ENCODE measurements around the gene STAC. TPM values are rescaled to one million over a fixed set of nuclear protein-coding genes. Genes with fewer than 3 reads are reported as not detected.
"Not testable (repeated sequence)": the region's sequence is repeated elsewhere in the genome, so short reads cannot be mapped to it uniquely, and the experiment has no call there.

The STAC gene
- total RNA-seq, 2 donors from 2014 or later: 0.24 to 0.78 TPM

DNA sequence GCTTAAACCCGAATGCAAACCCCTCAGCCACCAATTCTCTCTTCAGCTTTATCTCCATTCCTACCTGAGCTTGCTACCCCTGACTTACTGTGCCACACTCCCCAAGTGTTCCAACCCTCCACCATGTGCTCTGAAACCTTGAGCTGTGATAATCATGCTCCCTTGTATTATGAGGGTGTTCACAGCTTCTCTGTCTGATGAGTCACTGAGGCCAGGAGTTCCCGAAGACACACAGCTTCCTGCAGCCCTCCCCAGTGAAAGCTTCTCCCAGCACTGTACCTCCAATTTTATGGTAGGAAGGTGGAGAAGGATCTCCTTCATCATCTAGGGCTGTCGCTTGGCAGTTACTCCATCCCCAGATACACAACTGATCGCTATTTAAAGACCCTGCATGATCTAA, 24.9 kb downstream of the STAC start:
- DNase-seq: no peak

DNA sequence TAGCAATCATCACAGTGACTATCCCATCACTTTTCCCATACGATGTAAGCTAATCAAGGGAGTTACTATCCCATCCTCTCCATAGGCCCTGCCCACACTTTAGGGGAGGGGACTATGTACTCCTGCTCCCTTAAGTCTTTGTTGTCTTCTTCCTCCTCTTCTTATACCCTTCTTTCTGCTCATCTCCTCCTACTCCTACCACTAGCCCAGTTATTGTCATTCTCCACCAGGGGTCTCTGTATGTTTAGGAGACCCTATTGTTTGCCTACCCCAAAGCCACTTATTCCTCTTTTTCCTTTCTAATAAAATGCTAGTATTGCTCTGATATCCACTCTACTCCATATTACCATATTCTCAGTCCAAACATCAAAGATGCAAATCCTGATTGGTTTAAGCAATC, 27.8 kb downstream of the STAC start:
- ATAC-seq: no peak
- intact Hi-C loops (cut with DNase I, micrococcal nuclease): no loop called here
- DNase-seq: no peak

More for the DNA sequence above, 24.9 kb downstream of the STAC start:
- intact Hi-C loops (cut with DNase I, micrococcal nuclease): no loop called here
- ATAC-seq: no peak

DNA sequence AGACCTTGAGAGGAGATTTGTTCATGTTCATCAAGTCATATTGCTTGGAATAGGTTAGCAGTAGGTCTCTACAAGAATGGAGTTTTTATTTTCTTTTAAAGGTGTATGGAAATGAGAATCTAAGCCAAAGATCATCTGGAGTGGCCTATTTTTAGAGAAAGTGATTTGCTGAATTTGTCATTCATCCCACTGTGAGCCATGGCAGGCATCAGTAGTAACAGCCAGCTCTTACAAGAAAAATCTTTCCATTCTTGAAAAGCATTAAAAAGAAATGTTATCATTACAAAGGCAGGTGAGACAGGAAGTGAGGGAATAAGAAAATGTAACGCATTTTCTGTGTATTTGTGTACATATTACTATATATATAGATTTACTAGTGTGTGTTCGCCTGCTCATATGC, 29.6 kb downstream of the STAC start:
- ATAC-seq (no peak), DNase-seq (no peak)
- intact Hi-C loops (cut with DNase I, micrococcal nuclease): no loop called here

DNA sequence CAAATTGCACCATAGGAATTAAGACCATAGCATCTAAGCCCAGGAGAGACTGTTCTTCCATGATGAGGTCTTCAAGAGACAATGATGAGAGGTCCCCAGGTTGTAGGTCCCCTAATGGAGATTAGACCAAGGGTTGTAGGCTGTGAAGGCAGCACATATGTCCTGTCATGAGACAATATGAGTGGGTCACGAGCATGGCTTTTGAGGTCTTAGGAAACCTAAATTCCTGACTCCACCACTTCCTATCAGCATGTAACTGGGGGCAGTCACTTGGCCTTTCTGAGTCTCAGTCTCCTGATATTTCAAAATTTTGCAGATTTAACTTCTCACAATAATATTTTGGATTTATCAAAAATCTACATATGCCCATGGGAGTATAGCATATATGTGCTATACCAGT, 31.3 kb downstream of the STAC start:
- DNase-seq (no peak), ATAC-seq (no peak)
- intact Hi-C loops (cut with DNase I, micrococcal nuclease): no loop called here

DNA sequence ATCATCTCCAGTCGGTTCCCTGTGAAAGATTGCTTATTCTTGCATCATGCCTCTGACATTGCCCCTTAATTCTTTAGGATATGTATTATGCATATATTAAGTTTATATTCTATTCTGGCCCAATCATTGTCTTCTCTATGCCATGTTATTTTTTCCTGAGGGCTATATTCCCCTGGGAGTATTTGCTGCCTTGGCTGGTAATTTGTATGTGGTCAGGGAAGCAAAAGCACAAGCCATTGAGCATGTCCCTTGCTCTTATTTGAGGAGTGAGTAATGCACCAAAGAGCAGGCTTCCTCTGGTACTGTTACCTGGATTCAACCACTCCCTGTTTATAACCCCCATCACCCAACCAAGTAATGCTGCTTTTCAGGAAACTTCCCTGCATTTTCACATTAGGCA, 36.3 kb downstream of the STAC start:
- intact Hi-C loops (cut with DNase I, micrococcal nuclease): no loop called here
- no peak for ATAC-seq

DNA sequence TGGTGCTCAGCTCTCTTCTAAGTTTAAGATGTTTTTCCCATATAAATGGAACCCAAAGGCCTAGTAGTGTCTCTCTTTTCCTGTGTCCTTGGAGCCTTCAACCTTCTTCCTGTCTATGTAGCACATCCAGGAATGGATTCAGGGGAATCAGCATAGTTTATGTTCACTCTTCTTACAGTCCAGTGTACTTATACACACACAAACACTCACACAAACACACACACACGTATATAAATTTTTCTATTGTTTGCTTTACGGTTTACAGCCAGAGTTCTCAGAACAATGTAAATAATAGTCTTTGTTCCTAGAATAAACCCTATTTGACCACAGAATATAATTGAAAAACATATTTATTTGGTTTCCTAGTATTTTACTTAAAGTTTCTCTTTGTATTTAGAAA, 36.9 kb downstream of the STAC start:
- ATAC-seq: no peak
- DNase-seq: no peak
- intact Hi-C loops (cut with DNase I, micrococcal nuclease): no loop called here

More for the DNA sequence above, 36.3 kb downstream of the STAC start:
- DNase-seq: no peak

DNA sequence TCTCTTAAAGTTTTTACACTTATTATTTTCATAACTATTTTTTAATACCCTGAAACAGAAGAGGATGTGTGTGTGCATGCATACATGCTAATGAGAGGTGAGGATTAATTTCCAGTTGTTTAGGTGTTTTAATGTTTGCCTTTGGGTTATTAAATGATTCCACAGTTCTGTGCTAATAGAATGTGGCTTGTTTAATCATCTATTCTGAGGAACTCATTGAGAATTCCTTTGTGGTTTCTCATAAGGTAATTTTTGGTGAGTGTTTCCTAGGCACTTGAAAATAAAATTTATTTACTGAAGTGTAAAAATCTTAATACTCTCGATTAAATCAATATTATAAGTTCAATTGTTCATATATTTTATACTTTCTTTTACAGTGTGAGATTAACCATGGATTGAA, 38.0 kb downstream of the STAC start:
- intact Hi-C loops (cut with DNase I, micrococcal nuclease): no loop called here
- no peak for ATAC-seq
- DNase-seq: no peak

DNA sequence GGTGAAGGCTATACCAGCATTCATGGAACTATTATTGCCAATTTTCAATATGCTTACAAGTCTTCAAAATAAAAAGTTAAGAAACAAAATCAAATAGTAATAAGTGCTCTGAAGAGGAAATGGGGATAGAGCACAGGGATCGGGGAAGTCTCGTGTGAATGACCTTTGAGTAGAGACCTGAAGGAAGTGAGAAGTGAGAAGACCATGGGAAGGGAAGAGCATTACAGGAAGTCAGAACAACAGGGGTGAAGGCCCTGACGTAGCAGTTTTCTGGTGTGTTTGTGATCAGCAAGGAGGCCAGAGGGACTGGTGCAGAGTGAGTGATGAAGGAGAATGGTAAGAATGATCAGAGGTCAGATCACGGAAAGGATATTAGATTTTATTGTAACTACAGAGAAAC, 48.1 kb downstream of the STAC start:
- no peak for ATAC-seq
- DNase-seq: no peak
- intact Hi-C loops (cut with DNase I, micrococcal nuclease): no loop called here

DNA sequence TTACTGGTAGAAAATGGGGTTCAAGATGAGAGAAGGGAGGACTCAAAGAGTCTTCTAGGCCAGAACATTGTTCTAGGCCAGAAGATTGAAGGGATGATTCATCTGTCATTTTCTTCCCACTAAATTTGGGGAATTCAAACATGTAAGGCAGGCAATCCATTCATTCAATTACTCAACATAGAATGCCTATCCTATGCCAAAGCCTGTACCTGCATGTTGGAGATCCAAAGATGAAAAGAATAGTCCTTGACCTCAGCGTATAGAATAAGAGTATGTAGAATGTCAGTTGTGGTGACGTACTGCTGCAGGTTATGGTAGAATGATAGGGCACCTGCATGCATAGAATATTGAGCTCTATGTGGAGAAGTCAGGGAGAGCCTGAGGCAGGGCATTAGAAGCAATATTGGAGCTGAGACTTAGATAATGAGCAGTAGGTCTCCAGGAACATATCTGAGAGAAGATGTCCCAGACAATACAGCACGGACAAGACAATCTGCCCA, 49.7 kb downstream of the STAC start:
- intact Hi-C loops (cut with DNase I, micrococcal nuclease): no loop called here
- DNase-seq (no peak), ATAC-seq (no peak)

DNA sequence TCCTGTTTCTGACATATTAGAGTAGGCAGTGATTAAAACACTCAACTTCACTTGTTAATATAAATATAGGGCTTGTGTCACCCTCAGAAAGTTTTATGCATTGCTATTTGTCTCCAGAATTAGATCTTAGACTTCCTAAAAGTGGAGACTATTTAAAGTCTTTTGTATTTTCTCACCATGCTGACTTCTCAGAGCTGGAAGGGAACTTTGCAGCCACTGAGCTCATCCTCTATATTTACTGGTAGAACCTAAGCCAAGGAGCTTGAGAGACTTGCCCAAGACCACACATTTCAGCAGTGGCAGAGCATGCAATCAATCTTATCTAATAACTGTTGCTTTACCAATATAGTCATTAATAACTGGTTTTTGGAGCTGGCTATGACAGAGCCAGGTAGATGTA, 53.2 kb downstream of the STAC start:
- DNase-seq (no peak), ATAC-seq (no peak)
- intact Hi-C loops (cut with DNase I, micrococcal nuclease): no loop called here

DNA sequence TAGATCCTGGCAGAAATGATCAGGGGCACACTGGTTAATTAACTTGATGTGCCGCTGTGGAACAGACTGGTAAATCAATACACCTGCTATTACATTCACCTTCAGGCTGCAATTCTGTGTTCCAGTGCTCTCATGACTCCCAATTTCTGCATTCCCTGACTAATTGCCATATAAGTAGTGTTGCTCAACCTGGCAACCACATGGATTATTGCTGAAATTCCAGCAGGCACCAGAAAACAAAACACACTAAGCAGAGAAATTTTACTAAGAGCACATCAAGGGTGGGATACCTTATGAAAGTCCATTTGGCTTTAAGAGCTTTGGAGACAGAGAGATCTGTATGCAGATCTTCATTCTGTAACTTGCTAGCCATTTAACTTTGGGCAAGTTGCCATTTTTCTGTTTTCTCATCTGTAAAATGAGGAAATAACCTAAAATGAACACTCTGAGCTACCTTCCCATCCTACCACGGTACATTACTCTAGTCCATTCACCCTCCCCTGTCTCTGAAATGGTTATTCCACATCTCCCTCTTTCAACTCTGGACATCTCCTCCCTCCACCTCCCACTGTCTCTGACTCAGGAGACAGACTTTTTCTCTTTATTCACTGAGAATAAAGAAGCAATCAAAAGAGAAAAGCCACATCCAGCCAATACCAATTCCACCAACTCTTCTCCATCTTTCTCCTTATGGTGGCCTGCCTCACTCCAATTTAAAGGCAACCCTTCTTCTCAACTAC, 54.6 kb downstream of the STAC start:
- intact Hi-C loops (cut with DNase I, micrococcal nuclease): no loop called here
- ATAC-seq: no peak
- DNase-seq: no peak

DNA sequence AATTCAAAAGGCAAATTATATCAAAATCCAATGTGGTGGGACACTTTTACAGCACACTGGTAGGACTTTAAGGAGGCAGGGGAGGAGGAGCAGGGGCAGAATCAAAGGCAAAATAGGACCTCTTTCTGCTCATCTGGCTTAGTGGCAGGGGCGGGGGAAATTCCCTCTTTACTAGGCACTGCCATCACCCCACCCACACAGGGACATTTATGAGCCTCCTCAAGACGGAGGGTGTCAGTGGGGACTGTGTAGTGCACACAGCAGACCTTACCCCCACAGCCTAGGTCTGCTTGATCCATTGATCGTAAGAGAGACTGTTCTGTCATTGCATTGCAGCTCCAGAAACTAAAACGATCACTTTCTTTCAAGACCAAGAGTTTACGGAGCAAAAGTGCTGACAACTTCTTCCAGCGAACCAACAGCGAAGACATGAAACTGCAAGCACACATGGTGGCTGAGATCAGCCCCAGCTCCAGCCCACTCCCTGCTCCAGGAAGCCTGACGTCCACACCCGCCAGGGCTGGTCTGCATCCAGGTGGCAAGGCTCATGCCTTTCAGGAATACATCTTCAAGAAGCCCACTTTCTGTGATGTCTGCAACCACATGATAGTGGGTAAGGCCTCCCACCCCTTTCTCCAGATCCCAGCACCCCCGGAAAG, 62.9 kb downstream of the STAC start:
- DNase-seq (no peak), ATAC-seq (no peak)
- intact Hi-C loops (cut with DNase I, micrococcal nuclease): no loop called here

DNA sequence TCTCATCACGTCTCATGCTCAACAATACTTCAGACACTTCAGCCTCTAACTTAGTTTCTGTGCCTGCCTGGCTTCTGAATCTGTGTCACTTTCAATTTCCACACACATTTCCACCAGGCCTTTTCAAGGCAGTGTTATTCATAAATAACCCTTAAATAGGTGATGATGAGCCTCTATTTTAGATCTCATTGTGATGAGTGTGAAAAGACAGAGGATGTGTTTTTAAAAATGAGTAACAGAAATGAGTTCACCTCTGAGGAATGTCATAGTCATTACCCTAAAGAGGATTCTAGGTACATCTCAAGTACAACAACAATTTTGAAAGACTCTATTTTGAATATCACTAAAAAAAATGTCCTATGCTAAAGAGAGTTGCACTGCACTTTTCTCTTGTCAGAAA, 64.6 kb downstream of the STAC start:
- DNase-seq (no peak), ATAC-seq (no peak)
- intact Hi-C loops (cut with DNase I, micrococcal nuclease): no loop called here

DNA sequence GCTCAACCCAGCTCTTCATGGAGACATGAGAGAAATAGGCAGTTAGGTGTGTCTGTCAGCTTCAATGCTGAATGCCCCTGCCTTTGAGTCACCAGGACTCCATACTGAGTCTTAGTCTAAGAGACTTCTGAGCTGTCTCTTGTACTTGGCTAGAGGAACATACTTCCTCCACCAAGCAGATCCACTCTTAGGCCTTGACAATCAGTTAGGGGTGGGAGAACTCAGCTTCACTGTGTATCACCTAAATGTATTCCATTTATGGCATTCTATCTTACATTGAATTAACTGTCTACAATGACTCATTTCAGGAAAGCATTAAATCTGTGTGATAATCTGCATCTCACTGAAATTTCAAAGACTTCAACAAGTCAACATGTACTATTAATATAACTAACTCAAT, 66.0 kb downstream of the STAC start:
- no peak for DNase-seq
- no peak for ATAC-seq
- intact Hi-C loops (cut with DNase I, micrococcal nuclease): no loop called here

DNA sequence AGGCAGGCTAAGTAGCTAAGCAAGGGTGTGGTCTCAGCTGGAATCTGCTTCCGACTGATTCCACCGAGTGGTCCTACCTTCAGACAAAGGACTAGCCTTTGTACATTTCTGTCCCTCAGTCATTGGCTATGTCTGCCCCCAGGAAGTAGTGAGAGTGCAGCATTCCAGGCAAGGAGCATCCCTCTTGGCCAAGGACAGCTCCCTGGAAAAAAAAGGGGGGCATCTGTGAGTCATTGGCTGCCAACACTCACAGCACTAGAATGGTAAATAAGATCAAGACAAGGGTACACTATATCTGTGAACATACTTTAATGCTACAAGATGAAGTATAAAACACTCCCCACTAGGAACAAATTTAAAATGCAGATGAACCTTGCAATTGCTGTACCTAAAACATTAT, 66.8 kb downstream of the STAC start:
- DNase-seq (no peak), ATAC-seq (no peak)
- intact Hi-C loops (cut with DNase I, micrococcal nuclease): no loop called here

DNA sequence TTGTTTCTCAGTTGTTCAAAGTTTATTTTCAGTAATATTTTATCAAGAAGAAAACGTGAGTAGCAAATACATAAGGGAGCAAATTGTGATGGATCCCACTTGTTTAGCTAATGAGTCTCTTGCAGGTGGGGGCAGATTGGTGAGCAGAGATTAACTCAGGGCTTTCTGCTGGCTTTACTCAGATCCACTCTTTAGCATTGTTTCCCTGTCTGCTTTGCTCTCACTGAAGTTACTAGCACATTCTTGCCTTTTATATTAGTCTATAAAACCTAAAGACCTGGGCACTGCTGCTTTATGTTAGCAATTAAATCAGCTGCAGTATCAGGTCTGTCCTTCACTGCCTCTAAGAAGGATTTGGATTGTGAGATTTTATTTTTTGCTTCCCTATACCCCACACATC, 71.5 kb downstream of the STAC start:
- intact Hi-C loops (cut with DNase I, micrococcal nuclease): no loop called here
- ATAC-seq: no peak
- no peak for DNase-seq

DNA sequence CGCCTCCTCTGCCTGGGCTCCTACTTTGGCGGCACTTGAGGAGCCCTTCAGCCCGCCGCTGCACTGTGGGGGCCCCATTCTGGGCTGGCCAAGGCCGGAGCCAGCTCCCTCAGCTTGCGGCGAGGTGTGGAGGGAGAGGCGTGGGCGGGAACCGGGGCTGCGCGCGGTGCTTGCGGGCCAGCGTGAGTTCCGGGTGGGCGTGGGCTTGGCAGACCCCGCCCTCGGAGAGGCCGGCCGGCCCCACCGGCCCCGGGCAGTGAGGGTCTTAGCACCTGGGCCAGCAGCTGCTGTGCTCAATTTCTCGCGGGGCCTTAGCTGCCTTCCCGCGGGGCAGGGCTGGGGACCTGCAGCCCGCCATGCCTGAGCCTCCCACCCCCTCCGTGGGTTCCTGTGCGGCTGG, 72.9 kb downstream of the STAC start:
- ATAC-seq; DNase-seq; intact Hi-C loops (cut with DNase I, micrococcal nuclease): not testable (repeated sequence)

DNA sequence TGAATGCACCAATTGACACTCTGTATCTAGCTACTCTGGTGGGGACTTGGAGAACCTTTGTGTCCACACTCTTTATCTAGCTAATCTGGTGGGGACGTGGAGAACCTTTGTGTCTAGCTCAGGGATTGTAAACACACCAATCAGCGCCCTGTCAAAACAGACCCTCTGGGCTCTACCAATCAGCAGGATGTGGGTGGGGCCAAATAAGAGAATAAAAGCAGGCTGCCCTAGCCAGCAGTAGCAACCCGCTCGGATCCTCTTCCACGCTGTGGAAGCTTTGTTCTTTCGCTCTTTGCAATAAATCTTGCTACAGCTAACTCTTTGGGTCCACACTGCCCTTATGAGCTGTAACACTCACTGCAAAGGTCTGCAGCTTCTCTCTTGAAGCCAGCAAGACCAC, 73.6 kb downstream of the STAC start:
- intact Hi-C loops (cut with DNase I, micrococcal nuclease); DNase-seq; ATAC-seq: not testable (repeated sequence)

DNA sequence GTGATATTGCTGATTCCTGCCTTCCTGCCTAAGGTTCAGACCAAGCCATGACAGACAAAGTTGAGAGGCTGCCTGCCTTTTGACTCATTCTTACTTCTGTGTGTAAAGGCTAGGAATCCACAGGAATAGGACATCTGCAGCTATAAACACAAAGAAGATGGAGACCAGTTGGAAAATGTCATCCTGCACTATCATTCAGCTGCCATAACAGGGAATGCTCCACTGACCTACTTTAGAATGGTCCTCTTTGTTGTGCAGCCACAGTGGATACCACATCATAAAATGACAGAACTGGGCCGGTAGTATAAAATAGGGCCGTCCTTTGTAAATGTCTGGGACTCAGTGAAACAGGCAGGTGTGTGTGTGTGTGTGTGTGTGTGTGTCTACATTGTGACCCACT, 75.1 kb downstream of the STAC start:
- intact Hi-C loops (cut with DNase I, micrococcal nuclease): no loop called here
- ATAC-seq: no peak
- no peak for DNase-seq

DNA sequence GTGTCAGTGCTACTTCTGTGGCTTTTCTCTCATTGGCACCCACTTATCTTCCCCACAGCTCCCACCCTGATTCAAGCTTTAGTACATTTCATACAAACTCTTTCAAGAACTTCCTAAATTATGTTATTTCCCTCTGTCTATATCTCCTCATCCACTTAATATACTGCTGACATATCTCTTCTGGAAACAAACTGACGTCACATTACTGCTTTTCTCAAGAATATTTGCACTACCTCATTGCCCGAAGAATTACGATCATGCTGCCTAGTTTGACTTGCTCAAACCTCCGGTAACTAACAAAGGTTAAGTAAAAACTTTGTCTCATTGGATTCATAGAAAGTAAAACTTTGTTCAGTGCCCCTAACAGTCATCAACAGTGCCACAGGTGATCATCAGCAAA, 76.5 kb downstream of the STAC start:
- intact Hi-C loops (cut with DNase I, micrococcal nuclease): no loop called here
- ATAC-seq (no peak), DNase-seq (no peak)

DNA sequence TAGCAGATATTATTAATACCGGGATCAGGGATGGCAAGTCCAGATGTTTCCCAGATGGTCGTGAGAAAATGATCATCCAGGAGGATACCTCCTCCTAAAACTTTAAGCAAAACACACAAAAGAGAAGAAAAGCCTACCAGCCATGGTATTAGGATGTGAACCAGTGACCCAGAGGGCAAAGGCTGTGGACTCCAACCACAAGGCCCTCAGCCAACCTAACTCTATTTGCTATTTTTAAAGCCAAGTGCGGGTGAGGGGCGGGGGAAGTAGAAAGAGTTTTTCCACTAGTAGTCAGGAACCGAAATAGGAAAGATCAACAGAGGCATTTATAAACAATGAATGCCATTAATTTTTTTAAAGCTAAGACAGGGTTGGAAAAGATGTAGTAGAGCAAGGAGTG, 77.4 kb downstream of the STAC start:
- ATAC-seq (no peak), DNase-seq (no peak)
- intact Hi-C loops (cut with DNase I, micrococcal nuclease): no loop called here

All from left colon (tissue), 2 donors.